GM19455 (cell line): ENCODE measurements around the gene SLC35A3.
"Not testable (repeated sequence)": the region's sequence is repeated elsewhere in the genome, so short reads cannot be mapped to it uniquely, and the experiment has no call there.

Experiments
- ATAC-seq: cut with Tn5 transposase; IDR thresholded peaks from one replicate; pipeline ENCODE4 v1.9.1; 2021; ENCODE audit not compliant: unreplicated experiment

Gene SLC35A3

GRCh38 chr1:99970713-99971255 lies 988 bp downstream of the SLC35A3 start:
- no peak for ATAC-seq

DNA sequence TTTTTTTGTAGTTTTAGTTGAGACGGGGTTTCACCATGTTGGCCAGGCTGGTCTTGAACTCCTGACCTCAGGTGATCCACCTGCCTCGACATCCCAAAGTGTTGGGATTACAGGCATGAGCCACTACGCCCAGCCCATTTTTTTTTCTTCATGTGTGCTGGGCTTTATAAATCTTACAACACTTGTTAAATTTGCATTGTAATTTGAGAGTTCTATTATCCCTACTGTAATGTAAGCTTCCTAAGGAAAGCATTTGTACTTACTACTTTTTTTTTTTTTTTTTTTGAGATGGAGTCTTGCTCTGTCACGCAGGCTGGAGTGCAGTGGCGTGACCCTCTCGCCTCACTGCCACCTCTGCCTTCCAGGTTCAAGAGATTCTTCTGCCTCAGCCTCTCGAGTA lies 2.3 kb downstream of the SLC35A3 start:
- not testable (repeated sequence) for ATAC-seq

GRCh38 chr1:99975529-99975928 lies 5.7 kb downstream of the SLC35A3 start:
- no peak for ATAC-seq

GRCh38 chr1:99977326-99977725 lies 7.5 kb downstream of the SLC35A3 start:
- ATAC-seq: not testable (repeated sequence)

GRCh38 chr1:99978218-99978617 lies 8.4 kb downstream of the SLC35A3 start:
- no peak for ATAC-seq

GRCh38 chr1:99979091-99979490 lies 9.3 kb downstream of the SLC35A3 start:
- no peak for ATAC-seq

- ATAC-seq: no peak
These were observed 11.1 kb downstream of the SLC35A3 start for GRCh38 chr1:99980928-99981327.

- no peak for ATAC-seq
These were observed 16.9 kb downstream of the SLC35A3 start for GRCh38 chr1:99986656-99987225.

GRCh38 chr1:99988210-99988765 lies 18.5 kb downstream of the SLC35A3 start:
- no peak for ATAC-seq

DNA sequence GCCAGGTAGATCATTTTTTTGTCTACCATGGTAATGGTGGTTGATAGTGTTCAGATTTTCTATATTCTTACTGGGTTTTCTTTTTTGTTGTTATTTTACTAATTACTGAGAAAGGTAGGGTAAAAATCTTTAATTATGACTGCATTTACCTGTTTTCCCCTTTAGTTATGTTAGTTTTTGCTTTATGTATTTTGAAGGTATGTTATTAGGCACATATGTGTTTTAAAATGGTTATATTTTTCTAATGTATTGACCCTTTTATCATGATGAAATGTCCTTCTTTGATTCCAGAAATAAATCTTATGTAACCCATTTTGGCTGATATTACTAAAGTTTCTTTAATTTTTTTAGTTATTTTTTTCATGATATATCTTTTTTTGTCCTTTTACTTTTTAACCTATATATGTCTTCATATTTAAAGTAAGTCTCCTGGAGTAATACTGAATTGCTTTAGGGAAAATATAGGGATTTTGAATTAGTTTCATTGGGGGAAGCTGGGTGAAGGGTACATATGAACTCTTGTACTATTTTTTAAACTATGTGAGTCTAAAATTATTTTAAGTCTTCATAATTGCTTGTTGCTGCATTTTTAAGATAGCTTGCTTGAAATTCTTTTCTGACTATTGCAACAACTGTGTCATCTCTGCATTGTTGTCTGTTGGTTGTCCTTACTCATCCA lies 22.4 kb downstream of the SLC35A3 start:
- ATAC-seq: no peak

DNA sequence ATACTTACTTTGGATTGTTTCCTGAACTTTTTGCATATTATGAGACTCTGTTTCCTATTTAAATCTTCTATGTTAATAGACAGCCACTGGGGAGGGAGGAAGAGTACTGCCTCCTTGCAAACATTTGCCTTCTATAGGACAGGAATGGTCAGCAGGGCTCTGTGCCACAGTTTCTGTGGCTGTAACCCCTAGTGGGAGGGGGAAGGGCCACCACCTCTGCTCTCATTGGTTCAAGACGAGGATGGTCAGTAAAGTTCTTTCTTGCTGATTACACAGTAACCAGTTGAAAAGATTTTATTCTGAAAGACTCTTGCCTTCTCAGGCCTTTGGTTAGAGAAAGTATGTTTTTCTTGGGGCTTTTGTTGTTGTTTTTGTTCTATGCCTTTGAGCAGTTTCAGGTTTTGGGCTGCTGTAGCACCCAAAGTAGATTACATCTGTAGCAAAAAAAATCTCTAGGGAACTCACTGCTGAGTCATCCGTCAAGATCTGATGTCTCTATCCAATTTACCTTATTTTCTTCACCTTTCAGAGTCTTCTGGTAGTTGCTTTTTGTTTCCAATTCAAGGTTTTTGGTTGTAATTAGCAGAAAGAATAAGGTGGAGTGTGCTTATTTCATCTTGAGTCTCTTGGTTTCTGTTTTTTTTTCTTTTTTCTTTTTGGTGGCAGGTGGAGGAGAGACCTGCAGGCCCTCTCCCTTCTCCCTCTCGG lies 23.1 kb downstream of the SLC35A3 start:
- no peak for ATAC-seq

DNA sequence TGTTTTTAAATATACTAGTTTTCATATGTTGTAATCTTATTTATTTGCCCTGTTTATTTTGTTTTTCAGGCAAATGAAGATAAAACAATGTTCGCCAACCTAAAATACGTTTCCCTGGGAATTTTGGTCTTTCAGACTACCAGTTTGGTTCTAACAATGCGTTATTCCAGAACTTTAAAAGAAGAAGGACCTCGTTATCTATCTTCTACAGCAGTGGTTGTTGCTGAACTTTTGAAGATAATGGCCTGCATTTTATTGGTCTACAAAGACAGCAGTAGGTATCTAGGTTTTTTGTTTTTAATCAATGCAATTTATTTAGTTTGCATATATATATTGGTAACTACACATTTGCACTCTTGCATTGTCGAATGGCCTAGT lies 23.7 kb downstream of the SLC35A3 start:
- no peak for ATAC-seq

- ATAC-seq: no peak
These were observed 24.7 kb downstream of the SLC35A3 start for GRCh38 chr1:99994496-99994895.

GRCh38 chr1:99996951-99997350 lies 27.2 kb downstream of the SLC35A3 start:
- no peak for ATAC-seq

- ATAC-seq: no peak
These were observed 31.7 kb downstream of the SLC35A3 start for GRCh38 chr1:100001462-100001861.

- ATAC-seq: no peak
These were observed 35.6 kb downstream of the SLC35A3 start for GRCh38 chr1:100005424-100005823.

DNA sequence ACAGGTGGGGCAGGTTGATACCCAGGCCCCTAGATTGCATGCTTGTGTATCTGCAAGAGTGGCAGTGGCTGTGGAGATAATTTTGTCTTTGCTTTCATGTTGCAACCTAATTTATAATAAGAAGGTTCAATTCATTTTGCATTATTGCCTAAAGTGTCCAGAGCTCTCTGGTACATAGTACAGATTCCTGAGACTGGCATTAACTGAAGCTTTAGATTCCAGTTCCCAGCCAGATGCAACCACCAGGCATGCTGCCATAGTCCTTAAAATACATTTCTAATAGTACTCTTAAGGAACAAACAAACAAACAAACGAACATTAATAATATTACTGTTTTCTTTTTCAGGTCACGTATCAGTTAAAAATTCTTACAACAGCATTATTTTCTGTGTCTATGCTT lies 36.9 kb downstream of the SLC35A3 start:
- ATAC-seq: no peak

DNA sequence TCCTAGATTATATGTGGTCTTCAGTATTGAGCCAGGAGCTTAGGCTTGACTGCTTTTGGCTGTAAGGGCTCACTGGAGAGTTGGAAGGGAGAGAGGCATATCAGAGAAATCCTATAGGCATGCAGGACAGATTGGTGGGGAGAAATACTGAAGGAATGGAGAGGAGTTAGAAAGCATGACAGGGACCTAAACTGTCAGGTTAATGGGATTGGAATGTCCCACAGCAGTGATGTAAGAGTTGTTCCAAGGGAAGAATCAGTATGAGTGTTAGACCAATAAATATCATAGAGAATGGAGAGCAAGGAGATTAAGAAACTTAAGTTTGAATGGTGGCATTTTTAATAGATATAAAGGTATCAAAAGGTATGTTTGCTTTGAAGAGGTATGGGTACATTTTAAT lies 39.7 kb downstream of the SLC35A3 start:
- no peak for ATAC-seq

- ATAC-seq: no peak
These were observed 41.0 kb downstream of the SLC35A3 start for GRCh38 chr1:100010804-100011203.

DNA sequence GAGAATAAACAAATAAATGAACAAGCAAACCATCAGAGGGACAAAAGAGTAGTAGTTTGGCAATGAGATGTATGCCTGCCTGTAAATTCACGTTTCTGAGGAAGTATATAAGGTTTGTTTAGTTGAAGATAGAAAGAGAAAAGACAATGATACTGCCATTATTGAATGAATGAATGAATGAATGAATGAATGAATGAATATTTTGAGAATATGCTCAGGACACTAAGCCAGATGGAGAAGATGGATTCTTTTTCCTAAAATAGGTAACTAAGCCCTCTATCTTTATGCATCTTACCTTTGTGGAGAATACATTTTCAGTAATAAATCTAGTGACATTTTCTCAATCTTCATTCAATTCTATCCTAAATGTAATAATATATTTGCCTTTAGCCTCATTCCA lies 49.4 kb downstream of the SLC35A3 start:
- no peak for ATAC-seq

DNA sequence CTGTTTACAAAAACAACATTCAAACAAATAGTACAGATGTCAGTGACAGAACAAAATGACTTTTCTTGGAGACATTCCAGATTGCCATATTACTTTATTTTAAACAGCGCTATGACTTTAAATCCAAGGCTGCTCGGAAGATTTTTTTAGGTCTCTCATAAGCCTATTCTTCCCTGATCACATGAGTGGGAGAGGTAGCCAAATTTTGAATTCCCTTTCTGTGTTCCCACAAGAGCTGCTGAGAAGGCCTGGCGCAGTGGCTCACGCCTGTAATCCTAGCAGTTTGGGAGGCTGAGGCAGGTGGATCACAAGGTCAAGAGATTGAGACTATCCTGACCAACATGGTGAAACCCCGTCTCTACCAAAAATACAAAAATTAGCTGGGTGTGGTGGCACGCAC lies 53.7 kb downstream of the SLC35A3 start:
- ATAC-seq: no peak

DNA sequence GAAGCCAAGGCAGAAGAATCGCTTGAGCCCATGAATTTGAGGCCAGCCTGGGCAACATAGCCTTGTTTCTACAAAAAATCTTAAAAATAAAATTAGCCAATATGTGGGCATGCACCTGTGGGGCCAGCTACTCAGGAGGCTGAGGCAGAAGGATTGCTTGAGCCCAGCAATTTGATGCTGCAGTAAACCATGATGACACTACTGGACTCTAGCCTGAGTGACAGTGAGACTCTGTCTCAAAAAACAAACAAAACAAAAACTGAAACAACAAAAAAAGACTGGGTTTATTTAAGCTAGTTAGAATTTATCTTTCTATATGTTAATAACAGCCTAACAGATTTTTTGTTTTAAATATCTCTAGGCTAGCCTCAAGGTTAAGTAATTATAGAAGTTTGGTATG lies 57.4 kb downstream of the SLC35A3 start:
- no peak for ATAC-seq
